Liver (tissue), 3 donors: Measurements from ENCODE around the gene TPRKB.
"Not testable (repeated sequence)": the region's sequence is repeated elsewhere in the genome, so short reads cannot be mapped to it uniquely, and the experiment has no call there.

Experiments
- CTCF ChIP-seq: fragments of 150-350 bp; IDR thresholded peaks from 2 replicates; pipeline ENCODE4 v1.5.1; 2017; ENCODE audit warnings: improper control_type of control experiment, low read depth, low read length; ENCODE audit not compliant: missing input control
- MAX ChIP-seq: IDR thresholded peaks from 2 replicates; pipeline ENCODE4 v1.6.1; 2016; ENCODE audit warnings: antibody characterized with exemption
- NR2F2 ChIP-seq: IDR thresholded peaks from 2 replicates; pipeline ENCODE4 v1.6.1; 2016; ENCODE audit warnings: antibody characterized with exemption
- donor health status: healthy.
- donor health status: healthy.

GRCh38 chr2:73688494-73688893 lies 48.7 kb downstream of the TPRKB start:
- TF ChIP-seq MAX, CTCF, NR2F2: not testable (repeated sequence)
